Neutrophil (primary cell): ENCODE measurements around the gene SMU1.
A peak's percentile ranks its signal among the peaks of the same experiment; 100 is the strongest.

Experiments
- H3K27ac ChIP-seq: fragments of 200-600 bp; sonication (generic); 2 replicates; pipeline ENCODE4 v1.5.1; 2016; ENCODE audit warnings: mild to moderate bottlenecking, moderate library complexity
- H3K27me3 ChIP-seq: fragments of 200-600 bp; sonication (generic); 2 replicates; pipeline ENCODE4 v1.6.0; 2016; ENCODE audit warnings: mild to moderate bottlenecking
- H3K36me3 ChIP-seq: fragments of 200-600 bp; sonication (generic); 2 replicates; pipeline ENCODE4 v1.5.1; 2017
- H3K4me1 ChIP-seq, 2 experiments: fragments of 200-600 bp in 1 of 2; sonication (generic) in 1 of 2; 1 replicate in 1 of 2; 2 replicates in 1 of 2; pipeline versions ENCODE4 v1.5.1 to v1.6.1; 2013 to 2016; ENCODE audit warnings: low read depth in 1 of 2, low read length in 1 of 2, mild to moderate bottlenecking in 1 of 2, moderate library complexity in 1 of 2; ENCODE audit not compliant: control insufficient read depth in 1 of 2, insufficient read depth in 1 of 2
- H3K4me3 ChIP-seq, 2 experiments: fragments of 200-600 bp in 1 of 2; sonication (generic) in 1 of 2; 1 replicate in 1 of 2; 2 replicates in 1 of 2; pipeline ENCODE4 v1.5.1; 2013 to 2016; ENCODE audit warnings: low read depth in 1 of 2, low read length in 1 of 2, mild to moderate bottlenecking in 1 of 2, moderate library complexity in 1 of 2
- H3K9me3 ChIP-seq: fragments of 200-600 bp; sonication (generic); 2 replicates; pipeline ENCODE4 v1.5.1; 2016
- TF ChIP-seq, protein P1 (sequence below): fragments of 200-600 bp; sonication (generic); IDR thresholded peaks from 2 replicates; pipeline ENCODE4 v1.5.1; 2016; ENCODE audit warnings: antibody characterized with exemption

Gene SMU1

DNA sequence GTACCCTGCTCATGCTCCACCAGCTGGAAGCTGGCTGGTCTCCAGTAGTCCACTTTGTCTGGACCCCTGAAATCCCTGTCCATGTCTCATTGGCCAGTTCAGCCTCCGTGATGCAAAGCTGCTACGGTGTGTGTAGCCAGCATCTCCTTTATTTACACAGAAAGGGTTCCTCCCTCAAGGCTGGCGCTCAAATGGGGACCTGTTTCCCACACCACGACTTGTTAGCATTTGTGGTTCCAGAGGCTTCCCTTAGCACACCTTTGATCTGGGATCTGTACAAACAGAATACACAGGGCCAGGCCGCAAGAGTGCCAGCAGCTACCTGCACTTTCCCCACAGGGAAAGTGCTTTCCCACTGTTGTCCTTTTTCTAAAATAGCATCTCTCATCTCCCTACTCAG is 5.7 kb upstream of the SMU1 start:
- no peaks in the 10 kb centered on the region for H3K36me3 ChIP-seq
- H3K9me3 ChIP-seq = no peaks in the 10 kb centered on the region
- H3K27me3 ChIP-seq = no peaks in the 10 kb centered on the region
- no peak overlapping the region for H3K27ac ChIP-seq
- peaks cover 8% of the 10 kb centered on the region in 2 experiments for H3K4me1 ChIP-seq
- H3K4me3 ChIP-seq = no peak overlapping the region
- TF ChIP-seq, protein P1, sequence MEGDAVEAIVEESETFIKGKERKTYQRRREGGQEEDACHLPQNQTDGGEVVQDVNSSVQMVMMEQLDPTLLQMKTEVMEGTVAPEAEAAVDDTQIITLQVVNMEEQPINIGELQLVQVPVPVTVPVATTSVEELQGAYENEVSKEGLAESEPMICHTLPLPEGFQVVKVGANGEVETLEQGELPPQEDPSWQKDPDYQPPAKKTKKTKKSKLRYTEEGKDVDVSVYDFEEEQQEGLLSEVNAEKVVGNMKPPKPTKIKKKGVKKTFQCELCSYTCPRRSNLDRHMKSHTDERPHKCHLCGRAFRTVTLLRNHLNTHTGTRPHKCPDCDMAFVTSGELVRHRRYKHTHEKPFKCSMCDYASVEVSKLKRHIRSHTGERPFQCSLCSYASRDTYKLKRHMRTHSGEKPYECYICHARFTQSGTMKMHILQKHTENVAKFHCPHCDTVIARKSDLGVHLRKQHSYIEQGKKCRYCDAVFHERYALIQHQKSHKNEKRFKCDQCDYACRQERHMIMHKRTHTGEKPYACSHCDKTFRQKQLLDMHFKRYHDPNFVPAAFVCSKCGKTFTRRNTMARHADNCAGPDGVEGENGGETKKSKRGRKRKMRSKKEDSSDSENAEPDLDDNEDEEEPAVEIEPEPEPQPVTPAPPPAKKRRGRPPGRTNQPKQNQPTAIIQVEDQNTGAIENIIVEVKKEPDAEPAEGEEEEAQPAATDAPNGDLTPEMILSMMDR = no peak

DNA sequence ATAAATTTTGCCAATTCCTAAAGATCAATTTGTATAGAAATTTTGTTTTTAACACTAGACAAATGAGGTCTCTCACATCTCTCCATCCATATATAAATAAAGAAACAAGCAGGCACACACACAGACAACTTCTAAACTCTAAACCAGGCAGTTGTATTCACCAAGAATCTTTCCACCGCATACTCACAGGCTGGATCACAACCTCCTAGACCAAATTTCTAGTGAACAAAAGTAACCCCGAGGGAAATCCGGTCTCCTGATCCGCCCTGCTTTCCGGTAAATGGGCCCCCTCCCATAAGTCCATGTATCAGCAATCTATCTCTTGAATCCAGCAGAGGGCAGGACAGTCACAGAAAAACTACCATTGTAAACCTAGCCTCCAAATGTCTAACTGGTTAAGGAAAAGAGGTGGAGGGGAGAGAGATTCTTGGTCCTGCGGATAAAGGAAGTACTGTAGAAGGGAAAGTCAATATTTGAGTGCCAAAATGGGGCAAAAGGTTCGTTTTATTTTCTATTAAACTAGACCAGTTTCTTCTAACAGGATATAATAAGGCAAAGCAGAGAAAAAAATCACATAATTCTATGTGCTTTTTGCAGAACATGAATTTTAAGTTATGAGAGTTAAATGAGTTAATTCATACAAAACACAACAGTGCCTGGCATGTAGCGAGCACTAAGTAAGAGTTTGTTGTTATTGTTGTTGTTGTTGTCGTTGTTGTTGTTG is 4.8 kb upstream of the SMU1 start:
- peaks cover 8% of the 10 kb centered on the region in 2 experiments for H3K4me1 ChIP-seq
- no peaks in the 10 kb centered on the region for H3K27me3 ChIP-seq
- H3K27ac ChIP-seq = no peak overlapping the region
- no peak overlapping the region for H3K4me3 ChIP-seq
- no peaks in the 10 kb centered on the region for H3K9me3 ChIP-seq
- H3K36me3 ChIP-seq = no peaks in the 10 kb centered on the region
- TF ChIP-seq, protein P1 = peak; percentile 65

DNA sequence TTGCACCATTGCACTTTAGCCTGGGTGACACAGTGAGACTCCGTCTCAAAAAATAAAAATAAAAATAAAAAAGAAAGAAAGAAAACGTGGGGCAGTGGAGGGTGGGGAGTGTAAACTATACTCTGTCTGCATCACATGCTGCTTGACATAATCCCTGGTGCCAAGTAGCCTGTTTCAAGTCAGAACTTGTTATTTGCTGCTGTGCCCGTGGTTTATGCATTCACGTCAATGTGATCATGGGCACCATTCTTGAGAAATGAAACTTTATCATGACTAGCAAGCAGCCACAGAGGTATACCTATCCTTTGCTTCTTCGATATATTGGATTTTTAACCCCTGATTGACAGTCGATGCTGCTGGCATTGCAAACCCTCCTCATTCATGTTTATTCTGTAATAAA is 4.1 kb upstream of the SMU1 start:
- no peak overlapping the region for H3K27ac ChIP-seq
- peaks cover 15% of the 10 kb centered on the region in 2 experiments for H3K4me1 ChIP-seq
- TF ChIP-seq, protein P1 = no peak
- H3K4me3 ChIP-seq = no peak overlapping the region
- no peaks in the 10 kb centered on the region for H3K27me3 ChIP-seq
- H3K9me3 ChIP-seq = no peaks in the 10 kb centered on the region
- H3K36me3 ChIP-seq = no peaks in the 10 kb centered on the region

DNA sequence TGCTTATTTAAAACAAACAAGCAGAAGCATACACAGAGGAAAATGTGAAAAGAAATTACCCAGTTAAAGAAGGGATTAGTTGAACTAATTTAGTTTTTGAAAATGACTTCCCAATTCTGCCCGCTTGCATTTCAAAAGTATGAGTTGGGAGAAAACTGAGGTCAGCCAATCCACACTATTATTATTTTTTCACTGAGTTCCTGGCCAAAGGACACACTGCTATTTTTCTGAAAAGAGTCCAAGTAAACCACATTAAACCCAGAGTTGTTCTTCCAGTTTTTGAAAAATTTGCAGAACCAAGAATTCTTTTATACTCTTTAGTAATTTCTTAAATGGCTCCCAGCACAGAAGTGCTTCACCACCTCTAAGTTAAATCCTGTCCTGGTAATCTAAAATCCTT is 7.5 kb downstream of the SMU1 start:
- H3K27me3 ChIP-seq = no peaks in the 10 kb centered on the region
- TF ChIP-seq, protein P1 = no peak
- no peaks in the 10 kb centered on the region for H3K4me1 ChIP-seq
- no peak overlapping the region for H3K27ac ChIP-seq
- H3K36me3 ChIP-seq = peaks cover 79% of the 10 kb centered on the region
- H3K9me3 ChIP-seq = no peaks in the 10 kb centered on the region
- no peak overlapping the region for H3K4me3 ChIP-seq

DNA sequence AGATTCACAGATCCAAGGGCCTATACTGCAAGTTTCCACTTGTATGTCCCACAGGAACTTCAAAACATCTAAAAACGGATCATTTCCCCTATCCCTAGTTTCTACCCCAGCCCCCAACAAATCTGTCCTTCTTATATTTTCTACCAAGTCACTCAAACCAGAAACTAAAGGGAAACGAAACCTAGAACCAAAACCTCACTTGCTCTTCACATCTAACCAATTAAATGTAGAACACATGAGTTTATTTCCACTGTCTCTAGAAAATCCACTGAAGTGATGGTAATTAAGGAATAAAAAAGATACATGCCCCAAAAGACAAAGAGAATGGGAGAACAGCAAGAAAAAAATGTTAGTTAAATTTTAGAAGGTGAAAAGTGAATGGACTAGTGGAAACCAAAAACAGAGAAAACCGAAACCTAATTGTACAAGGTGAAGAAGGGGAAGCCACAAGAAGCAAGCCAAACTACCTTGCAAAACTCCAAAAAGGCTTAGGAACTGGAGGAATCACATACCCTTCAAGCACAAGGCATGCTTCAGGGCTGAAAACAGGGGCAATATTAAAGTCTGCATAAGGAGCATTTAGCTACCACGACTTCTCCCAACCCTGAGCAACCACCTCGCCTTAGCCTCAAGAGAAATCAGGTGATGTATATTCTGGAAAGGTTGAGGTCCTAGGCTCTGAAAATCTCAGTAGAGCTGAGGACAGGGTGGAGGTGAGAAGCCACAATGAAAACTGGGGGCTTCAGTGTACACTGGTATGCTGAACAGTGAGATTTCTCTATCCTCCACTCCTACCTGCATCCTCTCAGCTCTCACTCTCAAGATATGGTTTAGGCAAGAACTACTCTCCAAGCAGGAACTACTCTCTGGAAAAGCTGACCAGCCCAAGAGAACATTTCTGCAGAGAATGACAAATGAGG is 11.1 kb downstream of the SMU1 start:
- peaks cover 88% of the 10 kb centered on the region for H3K36me3 ChIP-seq
- no peaks in the 10 kb centered on the region for H3K9me3 ChIP-seq
- no peak overlapping the region for H3K4me3 ChIP-seq
- H3K4me1 ChIP-seq = no peaks in the 10 kb centered on the region
- no peaks in the 10 kb centered on the region for H3K27me3 ChIP-seq
- H3K27ac ChIP-seq = no peak overlapping the region
- TF ChIP-seq, protein P1 = no peak
